ENCODE measurements around the gene NINJ2.

Gene NINJ2

DNA sequence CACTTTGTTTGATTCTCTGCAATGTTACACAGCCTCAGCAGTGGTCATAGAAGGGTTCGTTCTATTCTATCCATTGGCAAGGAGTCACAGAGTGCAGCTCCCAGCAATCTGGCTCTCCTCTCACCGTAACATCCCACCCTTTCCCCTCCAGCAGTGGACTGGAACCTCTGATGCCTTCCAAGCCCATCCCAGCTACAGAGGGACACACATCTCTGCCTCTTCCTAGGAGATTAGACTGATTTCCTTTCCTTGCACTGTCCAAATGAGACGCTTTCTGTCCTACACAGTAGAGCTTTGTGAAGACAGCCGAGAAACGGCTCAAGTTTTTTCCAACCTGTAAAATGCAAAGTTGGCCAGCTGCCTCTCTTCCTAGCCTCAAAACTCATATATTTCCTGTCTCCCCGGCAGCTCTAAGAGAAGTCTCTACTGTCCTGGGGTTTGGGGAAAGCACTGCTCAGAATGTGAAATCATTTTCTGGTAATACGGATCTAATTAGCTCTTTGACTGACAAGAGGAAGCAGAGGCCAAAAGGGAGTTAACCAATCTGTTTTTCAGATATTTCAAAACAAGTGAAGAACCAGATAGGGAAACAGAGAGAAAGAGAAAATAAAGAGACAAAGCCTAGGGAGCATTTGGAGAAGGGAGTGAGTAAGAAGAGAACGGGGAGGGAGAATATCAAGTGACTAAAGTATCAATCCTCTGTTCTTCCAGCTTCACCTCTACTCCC lies 516 bp downstream of the NINJ2 start:
- ATAC-seq (replicated peaks) (no peak), DNase-seq (no peak)
- Mint-ChIP-seq H3K27me3 (peaks cover 0 to 5% of the 10 kb centered on the region in 2 donors), H3K4me1 (peaks cover 32 to 52% of the 10 kb centered on the region in 2 donors), H3K27ac (peak overlapping the region; percentile 28), H3K36me3 (no peaks in the 10 kb centered on the region), H3K9me3 (no peaks in the 10 kb centered on the region), H3K4me3 (no peak overlapping the region)

GRCh38 chr12:661720-662486 lies 1.3 kb downstream of the NINJ2 start:
- Mint-ChIP-seq H3K36me3 (no peaks in the 10 kb centered on the region), H3K27me3 (peaks cover 0 to 5% of the 10 kb centered on the region in 2 donors), H3K27ac (peak overlapping the region; percentile 25), H3K9me3 (no peaks in the 10 kb centered on the region), H3K4me3 (no peak overlapping the region), H3K4me1 (peaks cover 25 to 44% of the 10 kb centered on the region in 2 donors)
- DNase-seq: no peak
- ATAC-seq (replicated peaks): no peak

DNA sequence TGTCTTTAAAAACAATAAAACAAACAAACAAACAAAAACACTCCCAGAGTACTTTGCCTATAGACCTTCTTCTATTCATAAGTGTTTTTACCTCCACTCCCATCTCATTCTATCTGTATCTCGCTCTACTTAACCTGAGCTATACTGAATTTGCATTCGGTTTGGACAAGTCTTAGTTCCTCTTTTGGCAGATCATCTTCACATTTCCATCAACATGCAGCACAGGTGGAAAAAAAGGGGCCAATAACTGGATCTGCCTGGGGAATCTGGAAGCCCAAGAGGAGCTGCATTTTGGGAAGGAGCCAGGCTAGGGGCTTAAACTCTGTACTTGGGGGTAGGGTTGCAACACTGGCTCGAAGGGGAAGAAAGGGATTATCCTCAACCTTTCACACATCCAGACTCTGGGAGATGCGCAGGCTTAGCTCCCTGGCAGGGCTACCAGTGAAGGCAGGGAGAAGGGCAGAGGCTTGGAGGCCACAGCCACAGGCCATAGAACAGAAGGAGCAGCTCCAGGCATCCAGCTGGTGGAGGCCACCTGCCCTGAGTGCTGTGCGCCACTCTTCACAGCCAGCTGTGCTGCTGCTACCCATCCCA lies 4.1 kb downstream of the NINJ2 start:
- ATAC-seq (replicated peaks): peak; percentile 87 to 93
- Mint-ChIP-seq H3K27me3 (peaks cover 0 to 5% of the 10 kb centered on the region in 2 donors), H3K4me3 (no peak overlapping the region), H3K9me3 (no peaks in the 10 kb centered on the region), H3K27ac (peak overlapping the region; percentile 49), H3K4me1 (peaks cover 20 to 39% of the 10 kb centered on the region in 2 donors), H3K36me3 (no peaks in the 10 kb centered on the region)
- no peak for DNase-seq

DNA sequence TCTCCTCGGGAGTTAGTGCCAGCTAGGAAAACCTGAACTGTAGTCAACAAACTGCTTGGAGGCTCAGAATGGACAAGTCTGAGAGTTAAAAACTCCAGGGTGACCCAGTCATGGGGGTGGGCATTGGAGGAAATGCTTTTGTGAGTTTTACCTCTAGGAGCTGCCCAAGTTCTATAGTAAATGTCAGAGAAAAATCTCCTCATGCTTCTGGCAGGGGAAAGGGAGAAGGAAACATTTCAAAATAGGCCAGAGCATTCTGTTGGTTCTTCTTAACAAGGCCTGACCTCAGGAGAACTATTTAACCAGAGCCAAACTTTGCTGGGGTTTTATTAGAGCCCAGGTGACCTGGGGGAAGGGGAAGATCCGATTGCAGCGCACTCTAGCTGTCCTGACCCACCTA lies 12.3 kb downstream of the NINJ2 start:
- no peak for DNase-seq
- no peak for ATAC-seq (replicated peaks)
- Mint-ChIP-seq H3K27ac (no peak overlapping the region), H3K27me3 (no peaks in the 10 kb centered on the region), H3K4me1 (peaks cover 20 to 54% of the 10 kb centered on the region in 2 donors), H3K36me3 (peaks cover 6 to 14% of the 10 kb centered on the region in 2 donors), H3K4me3 (no peak overlapping the region), H3K9me3 (peaks cover 6 to 8% of the 10 kb centered on the region in 2 donors)

DNA sequence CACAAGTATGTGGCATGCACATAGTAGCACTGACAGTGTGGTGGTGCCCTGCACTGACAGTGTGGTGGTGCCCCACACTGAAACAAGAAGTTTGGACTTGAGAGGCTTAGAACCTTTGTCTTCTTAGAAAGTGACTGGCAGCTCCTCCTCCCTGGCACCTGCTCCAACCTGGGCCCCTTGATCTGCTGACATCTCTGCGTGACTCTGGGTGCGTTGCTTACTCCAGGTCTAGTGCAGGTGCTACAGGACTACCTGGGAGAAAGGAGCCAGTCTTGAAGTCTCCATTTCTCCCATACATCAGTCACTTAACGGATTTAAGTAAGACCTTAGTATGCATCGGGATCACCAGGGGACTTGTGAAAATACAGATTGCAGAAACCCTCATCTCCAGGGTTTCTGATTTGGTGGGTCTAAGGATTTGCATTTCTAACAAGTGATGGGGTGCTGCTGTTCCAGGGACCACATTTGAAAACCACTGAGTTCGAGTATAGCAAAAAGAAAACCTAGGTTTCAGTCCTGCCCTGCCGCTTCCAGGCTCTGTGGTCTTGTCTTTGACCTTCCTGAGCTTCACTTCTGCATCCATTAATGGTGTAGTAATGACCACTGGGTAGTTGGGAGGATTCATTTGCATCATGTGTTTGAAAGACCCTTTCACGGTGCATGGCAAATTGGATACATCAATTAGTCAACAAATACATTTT lies 15.7 kb downstream of the NINJ2 start:
- Mint-ChIP-seq H3K4me3 (no peak overlapping the region), H3K9me3 (peaks cover 6 to 8% of the 10 kb centered on the region in 2 donors), H3K4me1 (peaks cover 27 to 74% of the 10 kb centered on the region in 2 donors), H3K27ac (no peak overlapping the region), H3K36me3 (peaks cover 8 to 19% of the 10 kb centered on the region in 2 donors), H3K27me3 (no peaks in the 10 kb centered on the region)
- DNase-seq: no peak
- no peak for ATAC-seq (replicated peaks)

DNA sequence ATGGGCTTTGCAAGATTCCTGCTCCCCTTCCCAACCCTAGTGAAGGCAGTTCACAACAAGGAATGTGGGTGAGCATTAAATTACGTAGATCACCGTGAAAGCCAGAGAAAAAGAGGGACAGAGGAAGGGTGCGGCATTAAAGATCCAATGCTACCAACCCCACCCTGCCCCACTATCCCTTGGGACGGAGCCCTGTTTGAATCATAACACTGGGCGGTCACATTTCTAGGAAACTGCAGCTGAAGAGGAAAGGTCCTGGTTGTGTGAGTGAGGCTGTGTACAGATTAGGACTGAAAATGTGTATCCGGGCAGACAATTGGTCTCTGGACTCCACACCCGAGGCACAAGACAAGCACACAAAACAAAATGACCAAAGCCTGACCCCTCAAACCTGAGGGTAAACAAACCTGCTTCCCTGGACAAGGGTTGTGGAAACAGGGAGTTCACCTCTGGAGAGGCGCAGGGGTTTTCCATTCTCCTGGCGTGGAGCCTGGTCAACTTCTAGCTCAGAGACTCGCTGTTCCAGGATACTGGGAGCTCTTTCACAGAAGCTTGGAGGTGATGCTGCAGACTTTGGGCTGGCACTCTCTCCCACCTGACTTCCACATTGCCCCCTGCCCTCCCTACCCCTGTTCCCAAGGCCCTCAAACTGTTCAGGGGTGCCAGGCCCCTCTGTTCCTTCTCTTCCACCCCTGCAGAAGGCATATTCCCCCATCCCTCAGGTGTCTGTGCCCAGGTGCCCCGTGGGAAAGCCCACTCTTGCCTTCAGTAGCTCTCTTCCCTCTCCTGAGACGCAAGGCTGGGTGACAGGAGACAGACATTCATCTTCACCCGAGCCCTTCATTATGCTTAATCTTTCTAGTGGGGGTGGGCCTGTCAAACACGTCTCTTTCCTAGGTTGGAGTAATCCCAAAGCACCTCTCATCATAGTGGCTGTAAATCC lies 16.5 kb downstream of the NINJ2 start:
- ATAC-seq (replicated peaks) (no peak), DNase-seq (no peak)
- Mint-ChIP-seq H3K9me3 (peaks cover 4 to 5% of the 10 kb centered on the region in 2 donors), H3K36me3 (peaks cover 8 to 19% of the 10 kb centered on the region in 2 donors), H3K27ac (no peak overlapping the region), H3K27me3 (no peaks in the 10 kb centered on the region), H3K4me1 (peaks cover 27 to 79% of the 10 kb centered on the region in 2 donors), H3K4me3 (no peak overlapping the region)

- DNase-seq: no peak
- Mint-ChIP-seq H3K4me1 (peaks cover 19 to 73% of the 10 kb centered on the region in 2 donors), H3K4me3 (no peak overlapping the region), H3K27me3 (no peaks in the 10 kb centered on the region), H3K9me3 (no peaks in the 10 kb centered on the region), H3K36me3 (peaks cover 6 to 14% of the 10 kb centered on the region in 2 donors), H3K27ac (no peak overlapping the region)
- no peak for ATAC-seq (replicated peaks)
Measured at GRCh38 chr12:645563-646071, 17.6 kb downstream of the NINJ2 start.

GRCh38 chr12:644818-645552 lies 18.3 kb downstream of the NINJ2 start:
- ATAC-seq (replicated peaks) (no peak), DNase-seq (no peak)
- Mint-ChIP-seq H3K27ac (no peak overlapping the region), H3K36me3 (peaks cover 6 to 14% of the 10 kb centered on the region in 2 donors), H3K4me1 (peaks cover 21 to 73% of the 10 kb centered on the region in 2 donors), H3K27me3 (no peaks in the 10 kb centered on the region), H3K4me3 (no peak overlapping the region), H3K9me3 (no peaks in the 10 kb centered on the region)

DNA sequence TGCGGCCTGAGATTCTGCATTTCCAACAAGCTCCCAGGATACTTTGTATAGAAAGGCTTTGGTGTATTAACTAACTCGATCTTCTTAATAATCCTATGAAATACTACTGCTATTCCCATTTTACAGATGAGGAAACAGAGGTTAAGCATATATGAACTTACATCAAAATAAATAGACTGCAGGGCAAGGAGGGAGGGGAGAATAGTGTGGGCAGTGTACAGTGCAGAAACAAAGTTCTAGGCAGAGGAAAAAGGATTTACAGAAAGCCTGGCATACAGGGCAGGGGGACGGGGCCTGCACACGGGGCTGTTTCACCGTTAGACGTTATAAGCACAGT lies 19.0 kb downstream of the NINJ2 start:
- Mint-ChIP-seq H3K4me3 (peak overlapping the region; percentile 83 to 90), H3K4me1 (peaks cover 28 to 77% of the 10 kb centered on the region in 2 donors), H3K27ac (no peak overlapping the region), H3K9me3 (no peaks in the 10 kb centered on the region), H3K36me3 (peaks cover 6 to 14% of the 10 kb centered on the region in 2 donors), H3K27me3 (no peaks in the 10 kb centered on the region)
- DNase-seq (no peak), ATAC-seq (replicated peaks) (no peak)

- peaks cover 31 to 78% of the 10 kb centered on the region in 2 donors for H3K4me1 Mint-ChIP-seq
- peak; percentile 3 for ATAC-seq (replicated peaks)
Measured at GRCh38 chr12:643475-644302, 19.6 kb downstream of the NINJ2 start.

DNA sequence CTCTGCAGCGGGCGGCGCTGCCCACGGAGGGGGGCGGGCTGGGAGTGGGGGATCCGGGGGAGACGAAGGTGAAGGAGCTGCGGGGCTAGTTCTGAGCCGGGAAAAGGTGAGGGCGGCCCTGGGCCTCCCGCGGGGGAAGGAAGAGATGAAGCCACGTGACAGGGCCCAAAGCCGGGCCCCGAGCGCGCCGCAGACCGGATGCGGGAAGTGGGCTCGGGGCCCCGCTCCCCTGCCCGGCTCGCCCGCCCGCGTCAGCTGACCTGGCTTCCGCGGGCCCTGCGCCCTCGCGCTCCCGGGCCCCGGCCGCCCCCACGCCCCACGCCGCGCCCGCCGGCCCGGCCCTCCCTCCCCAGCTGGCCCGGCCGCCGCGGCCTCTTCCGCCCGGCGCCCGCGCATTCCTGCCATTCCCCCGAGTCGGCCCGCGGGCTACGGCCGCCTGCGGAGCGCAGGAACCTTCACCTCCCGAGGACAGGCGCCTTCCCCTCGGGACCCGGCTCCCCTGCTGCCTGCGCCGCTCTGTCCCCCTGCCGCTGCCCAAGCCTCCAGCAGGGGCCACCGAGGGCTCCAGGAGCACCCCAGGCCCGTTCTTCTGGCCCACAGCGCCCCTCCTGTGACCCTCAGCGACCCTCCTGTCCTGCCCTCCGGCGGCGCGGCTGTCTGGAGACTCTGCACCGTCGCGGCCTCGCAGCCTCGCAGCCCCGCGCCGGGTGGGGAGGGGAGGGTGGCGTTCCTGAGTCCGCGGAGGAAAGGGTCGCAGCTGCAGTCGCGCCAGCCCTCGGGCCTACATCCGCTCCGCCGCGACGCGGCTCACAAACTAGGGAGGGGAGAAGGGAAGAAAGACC lies 20.4 kb downstream of the NINJ2 start:
- Mint-ChIP-seq H3K27ac (peak overlapping the region; percentile 96), H3K4me3 (peak overlapping the region; percentile 83 to 90), H3K27me3 (no peaks in the 10 kb centered on the region), H3K36me3 (peaks cover 6 to 14% of the 10 kb centered on the region in 2 donors), H3K9me3 (no peaks in the 10 kb centered on the region), H3K4me1 (peaks cover 35 to 83% of the 10 kb centered on the region in 2 donors)
- peak; percentile 61 to 78 for ATAC-seq (replicated peaks)
- peak; percentile 56 for DNase-seq

More at GRCh38 chr12:643475-644302, 19.6 kb downstream of the NINJ2 start:
- H3K36me3 Mint-ChIP-seq: peaks cover 6 to 14% of the 10 kb centered on the region in 2 donors
- H3K9me3 Mint-ChIP-seq: no peaks in the 10 kb centered on the region
- peak overlapping the region; percentile 83 to 90 for H3K4me3 Mint-ChIP-seq
- DNase-seq: no peak
- H3K27ac Mint-ChIP-seq: peak overlapping the region; percentile 95
- no peaks in the 10 kb centered on the region for H3K27me3 Mint-ChIP-seq

Data from stimulated activated naive B cell treated with anti-CD40 and anti-IgM and Interleukin-4, amounts not matched to agents 10 μg/mL and 1 μg/mL and 100 μg/mL, for 72 hours (primary cell).